Testis (tissue), 3 donors: ENCODE results near the gene SLC15A1. TPM values are rescaled to one million over a fixed set of nuclear protein-coding genes. Genes with fewer than 3 reads are reported as not detected.
A peak's percentile ranks its signal among the peaks of the same experiment; 100 is the strongest.

Experiments
- DNase-seq: peaks from one replicate; pipeline ENCODE4 v3.0.0-alpha.2; 2019
- H3K27ac ChIP-seq, 2 donors: fragments of 200-600 bp; sonication (generic); one replicate each; pipeline ENCODE4 v1.5.1; 2019
- H3K27me3 ChIP-seq: fragments of 200-600 bp; sonication (generic); one replicate; pipeline ENCODE4 v1.5.1; 2019
- H3K36me3 ChIP-seq: fragments of 200-600 bp; sonication (generic); one replicate; pipeline ENCODE4 v1.5.1; 2017; ENCODE audit warnings: low read depth; ENCODE audit errors: missing control alignments
- H3K4me1 ChIP-seq: fragments of 200-600 bp; sonication (generic); one replicate; pipeline ENCODE4 v1.5.1; 2019
- H3K4me3 ChIP-seq, 2 donors: fragments of 200-600 bp; sonication (generic); one replicate each; pipeline ENCODE4 v1.5.1; 2017 to 2019
- H3K9me3 ChIP-seq: fragments of 200-600 bp; sonication (generic); one replicate; pipeline ENCODE4 v1.5.1; 2017
- CTCF ChIP-seq, 3 experiments: fragments of 450-650 bp in 2 of 3; fragments of 200-600 bp in 1 of 3; sonication (generic) in 1 of 3; IDR thresholded peaks; one replicate each; pipeline ENCODE4 v1.5.1; 2016 to 2019; ENCODE audit warnings: antibody characterized with exemption in 3 of 3, mild to moderate bottlenecking in 2 of 3, moderate library complexity in 1 of 3
- POLR2A ChIP-seq: fragments of 450-650 bp; IDR thresholded peaks from one replicate; pipeline ENCODE4 v1.6.1; 2017; ENCODE audit warnings: antibody characterized with exemption, mild to moderate bottlenecking, moderate library complexity
- WGBS, 2 donors: methylation state at CpG; one replicate each; pipeline ENCODE4 v1.1.5; 2018; 5-methylcytosine and 5-hydroxymethylcytosine counted together
- intact Hi-C: fragments of 100-400 bp; cut with DNase I; formaldehyde crosslinking; loops from one replicate; pipeline ENCODE4 v1.15.1; 2023; ENCODE audit warnings: low total_unique reads
- polyA plus RNA-seq: library from polyadenylated mRNA; stranded (reverse); fragments of 350-450 nt; fragmentation: Illumina TruSeq; extraction: RNeasy Lipid Tissue Mini Kit (QIAGEN cat#74804); gene quantifications from one replicate; pipeline ENCODE4 v1.2.3, GENCODE V29; 2014; ENCODE audit warnings: low read depth, low replicate concordance; ENCODE audit not compliant: insufficient read depth
- total RNA-seq, 2 donors: library from RNA; depleted of rRNA; stranded (reverse); fragments of >200 nt; gene quantifications; one replicate each; pipeline ENCODE4 v1.2.3, GENCODE V29; 2016

Gene SLC15A1
- total and polyA plus RNA-seq, 3 donors from 2014 or later, result 0.37 to 0.71 (median 0.47) TPM

GRCh38 chr13:98730441-98730840 is 22.0 kb downstream of the SLC15A1 start:
- Histone ChIP-seq H3K36me3 (no peaks in the 10 kb centered on the region), H3K27me3 (no peaks in the 10 kb centered on the region), H3K9me3 (no peaks in the 10 kb centered on the region), H3K4me1 (no peaks in the 10 kb centered on the region), H3K27ac (no peak overlapping the region), H3K4me3 (peak overlapping the region in 1 of 2 donors; percentile 34)
- intact Hi-C loops, result no loop called here
- no peak for DNase-seq
- TF ChIP-seq POLR2A (no peak), CTCF (IDR thresholded peaks at IDR 0.05) (no peak)
- WGBS, 2 donors, result 72 to 86% methylated on average over 9 to 23 of the region's 23 CpGs

- Histone ChIP-seq H3K27me3 (no peaks in the 10 kb centered on the region), H3K9me3 (no peaks in the 10 kb centered on the region), H3K4me1 (no peaks in the 10 kb centered on the region), H3K27ac (no peak overlapping the region), H3K4me3 (no peak overlapping the region), H3K36me3 (no peaks in the 10 kb centered on the region)
- intact Hi-C loops, result no loop called here
- TF ChIP-seq POLR2A, result no peak
- 49 to 62% methylated on average over 8 of the region's 8 CpGs for WGBS, 2 donors
- DNase-seq, result no peak
These were observed 22.8 kb downstream of the SLC15A1 start for GRCh38 chr13:98729658-98730057.

- TF ChIP-seq CTCF (IDR thresholded peaks at IDR 0.05) (no peak), POLR2A (no peak)
- Histone ChIP-seq H3K4me1 (no peaks in the 10 kb centered on the region), H3K27me3 (no peaks in the 10 kb centered on the region), H3K4me3 (no peak overlapping the region), H3K36me3 (no peaks in the 10 kb centered on the region), H3K27ac (no peak overlapping the region), H3K9me3 (no peaks in the 10 kb centered on the region)
- intact Hi-C loops, result no loop called here
- no peak for DNase-seq
- 74 to 82% methylated on average over 3 of the region's 3 CpGs for WGBS, 2 donors
These were observed 29.5 kb downstream of the SLC15A1 start for GRCh38 chr13:98722958-98723357.

- 88 to 93% methylated on average over 11 of the region's 11 CpGs for WGBS, 2 donors
- DNase-seq, result no peak
- Histone ChIP-seq H3K27me3 (no peaks in the 10 kb centered on the region), H3K9me3 (no peaks in the 10 kb centered on the region), H3K27ac (no peak overlapping the region), H3K4me3 (no peak overlapping the region), H3K4me1 (no peaks in the 10 kb centered on the region), H3K36me3 (no peaks in the 10 kb centered on the region)
- intact Hi-C loops, result no loop called here
- TF ChIP-seq POLR2A, result no peak
- no peak for TF ChIP-seq CTCF (IDR thresholded peaks at IDR 0.05)
These were observed 30.5 kb downstream of the SLC15A1 start for GRCh38 chr13:98721825-98722510.

- 87 to 88% methylated on average over 7 of the region's 7 CpGs for WGBS, 2 donors
- H3K27me3 ChIP-seq, result no peaks in the 10 kb centered on the region
- intact Hi-C loops, result no loop called here
These were observed 32.8 kb downstream of the SLC15A1 start for GRCh38 chr13:98719527-98720250.

More at GRCh38 chr13:98719527-98720250, 32.8 kb downstream of the SLC15A1 start:
- Histone ChIP-seq H3K9me3 (no peaks in the 10 kb centered on the region), H3K27ac (no peak overlapping the region), H3K4me3 (no peak overlapping the region), H3K36me3 (no peaks in the 10 kb centered on the region), H3K4me1 (no peaks in the 10 kb centered on the region)
- TF ChIP-seq CTCF (IDR thresholded peaks at IDR 0.05) (no peak), POLR2A (no peak)
- DNase-seq, result no peak
